SK-N-SH (cell line): ENCODE measurements around the gene CDKAL1. TPM values are rescaled to one million over a fixed set of nuclear protein-coding genes. Genes with fewer than 3 reads are reported as not detected.

Source experiments
- CTCF ChIA-PET: fragments of 300-600, 350-600 bp; formaldehyde crosslinking; extraction: SDS; loops from one replicate; lab custom pipeline; 2021; lab: Yijun Ruan, JAX
- POLR2A ChIA-PET: fragments of 350-600 bp; sonication (Branson Sonifier 250); formaldehyde crosslinking; extraction: SDS; loops from one replicate; lab custom pipeline; 2020; ENCODE audit warnings: antibody characterized with exemption, inconsistent platforms; lab: Yijun Ruan, JAX
- DNase-seq: peaks from one replicate; pipeline ENCODE4 v3.0.0; 2012
- H2AFZ ChIP-seq: fragments of 200-600 bp; sonication (generic); 2 replicates; pipeline ENCODE4 v1.8.1; 2016; ENCODE audit warnings: antibody characterized with exemption, mild to moderate bottlenecking, low read depth
- H3F3A ChIP-seq: fragments of 200-600 bp; sonication (generic); replicated peaks from 2 replicates; pipeline ENCODE3; 2016; ENCODE audit warnings: antibody characterized with exemption, mild to moderate bottlenecking; ENCODE audit not compliant: insufficient read depth
- H3K27ac ChIP-seq, 2 experiments: fragments of 200-500 bp in 1 of 2; fragments of 200-600 bp in 1 of 2; sonication (Bioruptor generic) in 1 of 2; sonication (generic), shearing (Covaris generic) in 1 of 2; 2 replicates each; pipeline versions ENCODE4 v1.5.1 to v1.6.1; 2014 to 2016; ENCODE audit warnings: low read depth in 2 of 2, inconsistent platforms in 1 of 2, low read length in 1 of 2, mild to moderate bottlenecking in 1 of 2, mixed read lengths in 1 of 2
- H3K27me3 ChIP-seq: fragments of 200-600 bp; sonication (generic), shearing (Covaris generic); 2 replicates; pipeline ENCODE4 v1.6.1; 2016; ENCODE audit warnings: mixed run types; ENCODE audit not compliant: insufficient read depth
- H3K36me3 ChIP-seq, 2 experiments: fragments of 200-500 bp in 1 of 2; fragments of 200-600 bp in 1 of 2; sonication (Bioruptor generic) in 1 of 2; sonication (generic) in 1 of 2; replicated peaks in 1 of 2; 2 replicates each; pipeline versions ENCODE3 to v1.5.1; 2014 to 2016; ENCODE audit warnings: low read length in 1 of 2, mild to moderate bottlenecking in 1 of 2; ENCODE audit not compliant: insufficient read depth in 2 of 2, control insufficient read depth in 1 of 2
- H3K4me1 ChIP-seq, 2 experiments: fragments of 200-500 bp in 1 of 2; fragments of 200-600 bp in 1 of 2; sonication (Bioruptor generic) in 1 of 2; sonication (generic), shearing (Covaris generic) in 1 of 2; 2 replicates each; pipeline versions ENCODE4 v1.5.1 to v1.6.1; 2014 to 2016; ENCODE audit warnings: low read depth in 1 of 2, low read length in 1 of 2, mixed run types in 1 of 2; ENCODE audit not compliant: insufficient read depth in 2 of 2, control insufficient read depth in 1 of 2
- H3K4me2 ChIP-seq: fragments of 200-600 bp; sonication (generic), shearing (Covaris generic); 2 replicates; pipeline ENCODE4 v1.6.1; 2017; ENCODE audit warnings: mixed run types
- H3K4me3 ChIP-seq, 2 experiments: fragments of 200-500 bp in 1 of 2; fragments of 200-600 bp in 1 of 2; sonication (Bioruptor generic) in 1 of 2; sonication (generic), shearing (Covaris generic) in 1 of 2; 2 replicates each; pipeline versions ENCODE4 v1.5.1 to v1.8.1; 2014 to 2016; ENCODE audit warnings: low read depth in 2 of 2, inconsistent platforms in 1 of 2, low read length in 1 of 2, mild to moderate bottlenecking in 1 of 2, mixed read lengths in 1 of 2, moderate library complexity in 1 of 2
- H3K79me2 ChIP-seq: fragments of 200-600 bp; sonication (generic); 2 replicates; pipeline ENCODE4 v1.8.1; 2017; ENCODE audit warnings: mild to moderate bottlenecking; ENCODE audit not compliant: insufficient read depth
- H3K9ac ChIP-seq: fragments of 200-600 bp; sonication (generic); 2 replicates; pipeline ENCODE4 v1.6.1; 2017; ENCODE audit warnings: mixed run types
- H3K9me2 ChIP-seq: fragments of 200-600 bp; sonication (generic); 2 replicates; pipeline ENCODE4 v1.6.1; 2017; ENCODE audit warnings: mixed run types
- H3K9me3 ChIP-seq: fragments of 200-600 bp; sonication (generic); 2 replicates; pipeline ENCODE4 v1.6.1; 2017; ENCODE audit warnings: mixed run types, mild to moderate bottlenecking, moderate library complexity
- H4K20me1 ChIP-seq: fragments of 200-600 bp; sonication (generic); 2 replicates; pipeline ENCODE4 v1.6.1; 2017; ENCODE audit warnings: mild to moderate bottlenecking, mixed run types; ENCODE audit not compliant: insufficient read depth
- EP300 ChIP-seq, 2 experiments: IDR thresholded peaks; 2 replicates each; pipeline versions ENCODE4 v1.4.0 to v1.6.1; 2012; ENCODE audit warnings: borderline replicate concordance in 1 of 2, low read depth in 1 of 2, low read length in 1 of 2
- FOXJ3 ChIP-seq: sonication (generic); formaldehyde crosslinking; IDR thresholded peaks from 2 replicates; pipeline ENCODE4 v1.5.1; 2020; ENCODE audit warnings: mild to moderate bottlenecking, missing genetic modification reagents
- GABPA ChIP-seq: IDR thresholded peaks from 2 replicates; pipeline ENCODE4 v1.4.0; 2012; ENCODE audit warnings: low read depth, mild to moderate bottlenecking
- MEF2A ChIP-seq: IDR thresholded peaks from 2 replicates; pipeline ENCODE4 v1.4.0; 2012; ENCODE audit warnings: low read depth, borderline replicate concordance
- NFIC ChIP-seq: IDR thresholded peaks from 2 replicates; pipeline ENCODE4 v1.4.0; 2012; ENCODE audit warnings: borderline replicate concordance
- NRF1 ChIP-seq: IDR thresholded peaks from 2 replicates; pipeline ENCODE4 v1.6.1; 2012; ENCODE audit warnings: low read depth, mild to moderate bottlenecking, low read length
- RAD21 ChIP-seq: IDR thresholded peaks from 2 replicates; pipeline ENCODE4 v1.6.1; 2012; ENCODE audit warnings: mild to moderate bottlenecking, low read length
- RFX5 ChIP-seq: IDR thresholded peaks from 2 replicates; pipeline ENCODE4 v1.6.1; 2012; ENCODE audit warnings: mild to moderate bottlenecking, improper control_type of control experiment, low read length
- SIN3A ChIP-seq: IDR thresholded peaks from 2 replicates; pipeline ENCODE4 v1.6.1; 2012; ENCODE audit warnings: low read depth, mild to moderate bottlenecking, low read length, moderate library complexity, borderline replicate concordance
- TAF1 ChIP-seq: IDR thresholded peaks from 2 replicates; pipeline ENCODE4 v1.6.1; 2012; ENCODE audit warnings: low read depth, mild to moderate bottlenecking, low read length, moderate library complexity, borderline replicate concordance
- TCF12 ChIP-seq: IDR thresholded peaks from 2 replicates; pipeline ENCODE4 v1.4.0; 2012
- TEAD4 ChIP-seq: IDR thresholded peaks from 2 replicates; pipeline ENCODE4 v1.4.0; 2012; ENCODE audit warnings: mild to moderate bottlenecking, borderline replicate concordance; ENCODE audit not compliant: insufficient read depth
- WGBS: methylation state at CpG from one replicate; pipeline ENCODE4 v1.1.6; 2017; ENCODE audit warnings: low lambda C conversion rate; 5-methylcytosine and 5-hydroxymethylcytosine counted together
- polyA plus RNA-seq, 3 experiments: library from polyadenylated mRNA; depleted of rRNA; stranded (reverse); fragments of >200 nt; gene quantifications; 2 replicates each; pipeline ENCODE4 v1.2.3, GENCODE V29; 2012
- TF ChIP-seq, protein P1 (sequence below): fragments of 200-600 bp; sonication (generic); IDR thresholded peaks from 2 replicates; pipeline ENCODE4 v1.6.1; 2017; ENCODE audit warnings: antibody characterized with exemption, mild to moderate bottlenecking, moderate library complexity
- TF ChIP-seq, protein P2 (sequence below): IDR thresholded peaks from 2 replicates; pipeline ENCODE4 v1.4.0; 2012; ENCODE audit warnings: low read depth
- TF ChIP-seq, protein P3 (sequence below): fragments of 150-350 bp; IDR thresholded peaks from 2 replicates; pipeline ENCODE4 v1.6.1; 2016; ENCODE audit warnings: mild to moderate bottlenecking, low read depth, low read length
- TF ChIP-seq, protein P4 (sequence below): IDR thresholded peaks from 2 replicates; pipeline ENCODE4; 2012

CDKAL1 gene
- polyA plus RNA-seq, 1 of the 3 experiments (the other 2 are of a cell fraction): 2.6 TPM

DNA sequence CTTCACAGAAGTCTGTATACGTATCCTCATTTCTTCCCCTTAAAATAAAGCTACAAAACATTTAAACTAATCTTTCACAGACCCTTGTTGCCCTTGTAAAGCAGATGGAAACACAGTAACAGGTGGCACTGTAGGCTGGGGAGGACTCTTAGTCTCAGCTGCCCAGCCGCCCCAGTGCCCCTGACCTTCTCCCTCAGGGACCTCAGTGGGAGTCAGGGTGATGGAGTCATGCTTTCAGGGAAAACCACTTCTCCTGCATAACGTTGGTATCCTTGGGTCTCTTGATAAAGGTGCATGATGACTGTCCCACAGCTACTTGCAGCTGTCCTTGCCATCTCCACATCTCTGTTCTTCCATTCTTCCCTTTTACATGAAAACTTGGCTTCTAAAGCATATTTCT, 198.6 kb downstream of the CDKAL1 start:
- Histone ChIP-seq H3F3A (no peaks in the 10 kb centered on the region), H3K4me1 (no peaks in the 10 kb centered on the region), H3K27ac (no peak overlapping the region), H3K4me3 (no peak overlapping the region), H4K20me1 (no peaks in the 10 kb centered on the region), H3K79me2 (no peaks in the 10 kb centered on the region), H3K27me3 (no peaks in the 10 kb centered on the region), H3K9me2 (no peaks in the 10 kb centered on the region), H3K9ac (no peak overlapping the region), H2AFZ (no peak overlapping the region), H3K4me2 (no peak overlapping the region), H3K36me3 (no peaks in the 10 kb centered on the region), H3K9me3 (no peaks in the 10 kb centered on the region)
- no peak for DNase-seq
- ChIA-PET CTCF (interaction anchor here (1.4 kb wide), 1 partner anchor 19 kb away, joined by 3 read pairs; no protein-coding TSS in a partner anchor), POLR2A (no interaction called here)
- TF ChIP-seq FOXJ3 (no peak), RFX5 (no peak), NRF1 (no peak)
- 66% methylated on average over 3 of the region's 3 CpGs for WGBS

DNA sequence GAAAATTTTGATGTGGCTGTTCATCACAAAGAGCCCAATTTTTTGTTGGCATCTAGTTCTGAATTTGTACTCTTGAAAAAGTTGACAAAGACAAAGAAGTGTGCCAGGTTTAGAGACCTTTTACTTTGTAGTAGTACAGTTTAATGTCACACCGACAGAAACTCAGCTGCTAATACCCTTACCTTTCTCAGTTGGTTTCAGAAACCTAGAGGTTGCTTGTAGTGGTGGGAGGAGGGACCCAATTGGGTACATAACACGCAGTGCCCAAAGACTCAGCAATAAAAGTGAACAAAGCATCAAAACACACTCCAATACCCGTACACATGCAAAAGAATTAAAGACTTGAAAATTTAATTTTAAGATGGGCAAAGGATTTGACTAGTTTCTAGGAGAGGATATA, 203.7 kb downstream of the CDKAL1 start:
- Histone ChIP-seq H3K36me3 (peaks cover 0 to 4% of the 10 kb centered on the region in 2 experiments), H3F3A (no peaks in the 10 kb centered on the region), H3K4me3 (no peak overlapping the region), H3K9ac (no peak overlapping the region), H3K4me1 (no peaks in the 10 kb centered on the region), H2AFZ (no peak overlapping the region), H4K20me1 (no peaks in the 10 kb centered on the region), H3K27ac (no peak overlapping the region), H3K27me3 (no peaks in the 10 kb centered on the region), H3K9me2 (no peaks in the 10 kb centered on the region), H3K4me2 (no peak overlapping the region)
- WGBS: 95% methylated on average over 3 of the region's 3 CpGs
- POLR2A ChIA-PET: no interaction called here
- DNase-seq: no peak
- no peak for TF ChIP-seq RFX5
- no peak for TF ChIP-seq MEF2A
- TF ChIP-seq, protein P1, sequence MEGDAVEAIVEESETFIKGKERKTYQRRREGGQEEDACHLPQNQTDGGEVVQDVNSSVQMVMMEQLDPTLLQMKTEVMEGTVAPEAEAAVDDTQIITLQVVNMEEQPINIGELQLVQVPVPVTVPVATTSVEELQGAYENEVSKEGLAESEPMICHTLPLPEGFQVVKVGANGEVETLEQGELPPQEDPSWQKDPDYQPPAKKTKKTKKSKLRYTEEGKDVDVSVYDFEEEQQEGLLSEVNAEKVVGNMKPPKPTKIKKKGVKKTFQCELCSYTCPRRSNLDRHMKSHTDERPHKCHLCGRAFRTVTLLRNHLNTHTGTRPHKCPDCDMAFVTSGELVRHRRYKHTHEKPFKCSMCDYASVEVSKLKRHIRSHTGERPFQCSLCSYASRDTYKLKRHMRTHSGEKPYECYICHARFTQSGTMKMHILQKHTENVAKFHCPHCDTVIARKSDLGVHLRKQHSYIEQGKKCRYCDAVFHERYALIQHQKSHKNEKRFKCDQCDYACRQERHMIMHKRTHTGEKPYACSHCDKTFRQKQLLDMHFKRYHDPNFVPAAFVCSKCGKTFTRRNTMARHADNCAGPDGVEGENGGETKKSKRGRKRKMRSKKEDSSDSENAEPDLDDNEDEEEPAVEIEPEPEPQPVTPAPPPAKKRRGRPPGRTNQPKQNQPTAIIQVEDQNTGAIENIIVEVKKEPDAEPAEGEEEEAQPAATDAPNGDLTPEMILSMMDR: no peak
- TF ChIP-seq TEAD4: no peak
- no peak for TF ChIP-seq GABPA
- TF ChIP-seq EP300 (IDR thresholded peaks at IDR 0.05; ENCODE audit: borderline replicate concordance in 1 of 2, low read depth in 1 of 2, low read length in 1 of 2): no peak
- TF ChIP-seq, protein P2, sequence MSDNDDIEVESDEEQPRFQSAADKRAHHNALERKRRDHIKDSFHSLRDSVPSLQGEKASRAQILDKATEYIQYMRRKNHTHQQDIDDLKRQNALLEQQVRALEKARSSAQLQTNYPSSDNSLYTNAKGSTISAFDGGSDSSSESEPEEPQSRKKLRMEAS: no peak
- TF ChIP-seq, all 33 proteins: peak for 0
- CTCF ChIA-PET: interaction anchor here (1.0 kb wide), 1 partner anchor 20 kb away, joined by 4 read pairs; no protein-coding TSS in a partner anchor
- Histone ChIP-seq H3K9me3 (no peaks in the 10 kb centered on the region), H3K79me2 (no peaks in the 10 kb centered on the region)

DNA sequence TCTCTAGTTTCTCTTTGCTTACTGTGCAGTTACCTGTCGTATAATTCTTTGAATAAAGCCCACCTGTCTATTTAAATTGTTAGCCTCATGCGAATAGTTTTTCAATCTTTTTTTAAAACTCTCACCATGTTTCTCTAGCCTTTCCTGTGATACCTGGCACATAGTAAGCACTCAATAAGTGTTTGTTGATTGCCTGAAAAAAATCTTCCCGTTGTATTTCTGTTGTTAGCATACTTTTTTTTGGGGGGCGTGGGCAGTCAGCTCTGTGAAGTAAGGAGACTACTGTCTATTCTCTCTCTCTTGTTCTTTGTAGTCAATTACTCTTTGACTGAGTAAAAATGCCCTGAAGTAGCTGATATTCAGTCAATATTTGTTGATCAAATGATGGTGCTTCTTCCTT, 205.8 kb downstream of the CDKAL1 start:
- Histone ChIP-seq H3F3A (no peaks in the 10 kb centered on the region), H2AFZ (no peak overlapping the region), H3K9me2 (no peaks in the 10 kb centered on the region), H3K9me3 (no peaks in the 10 kb centered on the region), H3K9ac (no peak overlapping the region), H3K27me3 (no peaks in the 10 kb centered on the region), H3K36me3 (peaks cover 0 to 4% of the 10 kb centered on the region in 2 experiments), H3K79me2 (no peaks in the 10 kb centered on the region; the same call in 1 of the 2 replicates), H3K4me2 (no peak overlapping the region), H4K20me1 (no peaks in the 10 kb centered on the region), H3K4me1 (no peaks in the 10 kb centered on the region; a peak in 1 of 4 replicates), H3K27ac (no peak overlapping the region), H3K4me3 (no peak overlapping the region)
- CTCF ChIA-PET: no interaction called here
- DNase-seq: no peak
- POLR2A ChIA-PET: no interaction called here
- 97% methylated on average over 4 of the region's 4 CpGs for WGBS
- TF ChIP-seq TCF12 (no peak), NFIC (no peak), NRF1 (no peak), TAF1 (no peak), FOXJ3 (no peak), MEF2A (no peak), SIN3A (no peak), RAD21 (no peak)
- TF ChIP-seq, protein P3, sequence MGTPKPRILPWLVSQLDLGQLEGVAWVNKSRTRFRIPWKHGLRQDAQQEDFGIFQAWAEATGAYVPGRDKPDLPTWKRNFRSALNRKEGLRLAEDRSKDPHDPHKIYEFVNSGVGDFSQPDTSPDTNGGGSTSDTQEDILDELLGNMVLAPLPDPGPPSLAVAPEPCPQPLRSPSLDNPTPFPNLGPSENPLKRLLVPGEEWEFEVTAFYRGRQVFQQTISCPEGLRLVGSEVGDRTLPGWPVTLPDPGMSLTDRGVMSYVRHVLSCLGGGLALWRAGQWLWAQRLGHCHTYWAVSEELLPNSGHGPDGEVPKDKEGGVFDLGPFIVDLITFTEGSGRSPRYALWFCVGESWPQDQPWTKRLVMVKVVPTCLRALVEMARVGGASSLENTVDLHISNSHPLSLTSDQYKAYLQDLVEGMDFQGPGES: no peak
- TF ChIP-seq, protein P4, sequence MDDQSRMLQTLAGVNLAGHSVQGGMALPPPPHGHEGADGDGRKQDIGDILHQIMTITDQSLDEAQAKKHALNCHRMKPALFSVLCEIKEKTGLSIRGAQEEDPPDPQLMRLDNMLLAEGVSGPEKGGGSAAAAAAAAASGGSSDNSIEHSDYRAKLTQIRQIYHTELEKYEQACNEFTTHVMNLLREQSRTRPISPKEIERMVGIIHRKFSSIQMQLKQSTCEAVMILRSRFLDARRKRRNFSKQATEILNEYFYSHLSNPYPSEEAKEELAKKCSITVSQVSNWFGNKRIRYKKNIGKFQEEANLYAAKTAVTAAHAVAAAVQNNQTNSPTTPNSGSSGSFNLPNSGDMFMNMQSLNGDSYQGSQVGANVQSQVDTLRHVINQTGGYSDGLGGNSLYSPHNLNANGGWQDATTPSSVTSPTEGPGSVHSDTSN: no peak
